Brain microvascular endothelial cell (primary cell): Measurements from ENCODE around the gene SFT2D3.

ENCODE experiments used
- DNase-seq: peaks from one replicate; pipeline ENCODE4 v3.0.0-alpha.2; 2020
- H3K27ac ChIP-seq: fragments of 250-450 bp; sonication (Bioruptor Pico); 2 replicates; pipeline ENCODE4 v1.5.1; 2020; ENCODE audit warnings: mild to moderate bottlenecking, moderate library complexity
- H3K27me3 ChIP-seq: fragments of 250-450 bp; sonication (Bioruptor Pico); replicated peaks from 2 replicates; pipeline ENCODE4 v1.5.1; 2020; ENCODE audit warnings: mild to moderate bottlenecking
- H3K36me3 ChIP-seq: fragments of 250-450 bp; sonication (Bioruptor Pico); replicated peaks from 2 replicates; pipeline ENCODE4 v1.5.1; 2020; ENCODE audit warnings: mild to moderate bottlenecking
- H3K4me3 ChIP-seq: 2 replicates; pipeline ENCODE4 v1.5.1; 2011; ENCODE audit warnings: low read depth, mild to moderate bottlenecking, control low read depth, low read length, moderate library complexity
- in situ Hi-C: cut with HindIII; loops from 2 replicates; pipeline ENCODE4 v1.10.0; 2017; ENCODE audit warnings: low sequenced_read_pairs, low pct_ligation_motif_present
- TF ChIP-seq, protein P1 (sequence below): IDR thresholded peaks from 2 replicates; pipeline ENCODE4 v1.5.1; 2011; ENCODE audit warnings: low read depth, mild to moderate bottlenecking, moderate library complexity, low read length, control low read depth, inconsistent platforms; ENCODE audit errors: missing control alignments

Gene SFT2D3

DNA sequence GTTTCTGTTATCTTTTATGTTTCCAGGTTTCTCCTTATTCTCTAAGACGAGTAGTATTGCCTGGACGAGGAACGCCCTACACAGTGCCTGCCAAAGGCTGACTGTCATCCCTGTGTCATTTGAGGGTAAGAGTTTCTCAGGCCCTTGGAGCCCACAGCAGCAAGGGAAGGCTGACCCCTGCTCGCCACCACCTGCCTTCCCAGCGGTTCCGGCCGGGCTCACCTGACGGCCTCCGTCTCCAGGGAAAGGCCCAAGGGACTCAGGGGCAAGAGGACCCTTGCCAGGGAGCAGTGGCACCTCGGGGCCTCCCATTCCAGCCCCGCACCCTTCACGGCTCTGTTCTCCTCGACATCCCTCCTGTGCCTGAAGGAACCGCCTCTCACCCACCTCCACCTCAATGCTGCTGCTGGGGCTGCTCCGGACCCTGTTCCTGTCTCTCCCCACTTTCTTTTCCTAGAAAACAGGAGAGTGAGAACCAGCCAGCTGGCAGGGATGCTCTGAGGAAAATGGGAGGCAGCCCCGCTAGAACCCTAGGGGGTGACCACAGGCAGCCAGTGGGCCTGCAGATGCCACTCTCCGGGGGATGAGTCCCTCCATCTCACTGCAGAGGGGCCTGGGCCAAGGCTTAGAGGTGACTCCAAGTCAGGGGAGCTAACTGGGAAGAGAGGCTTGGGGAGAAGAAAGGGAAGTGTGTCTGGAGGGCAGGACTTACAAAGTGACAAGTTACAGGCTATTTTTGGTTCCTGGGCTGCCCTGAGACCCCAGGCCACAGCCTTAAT, 27.8 kb upstream of the SFT2D3 start:
- Histone ChIP-seq H3K27me3 (no peaks in the 10 kb centered on the region), H3K27ac (no peak overlapping the region), H3K4me3 (no peak overlapping the region)

DNA sequence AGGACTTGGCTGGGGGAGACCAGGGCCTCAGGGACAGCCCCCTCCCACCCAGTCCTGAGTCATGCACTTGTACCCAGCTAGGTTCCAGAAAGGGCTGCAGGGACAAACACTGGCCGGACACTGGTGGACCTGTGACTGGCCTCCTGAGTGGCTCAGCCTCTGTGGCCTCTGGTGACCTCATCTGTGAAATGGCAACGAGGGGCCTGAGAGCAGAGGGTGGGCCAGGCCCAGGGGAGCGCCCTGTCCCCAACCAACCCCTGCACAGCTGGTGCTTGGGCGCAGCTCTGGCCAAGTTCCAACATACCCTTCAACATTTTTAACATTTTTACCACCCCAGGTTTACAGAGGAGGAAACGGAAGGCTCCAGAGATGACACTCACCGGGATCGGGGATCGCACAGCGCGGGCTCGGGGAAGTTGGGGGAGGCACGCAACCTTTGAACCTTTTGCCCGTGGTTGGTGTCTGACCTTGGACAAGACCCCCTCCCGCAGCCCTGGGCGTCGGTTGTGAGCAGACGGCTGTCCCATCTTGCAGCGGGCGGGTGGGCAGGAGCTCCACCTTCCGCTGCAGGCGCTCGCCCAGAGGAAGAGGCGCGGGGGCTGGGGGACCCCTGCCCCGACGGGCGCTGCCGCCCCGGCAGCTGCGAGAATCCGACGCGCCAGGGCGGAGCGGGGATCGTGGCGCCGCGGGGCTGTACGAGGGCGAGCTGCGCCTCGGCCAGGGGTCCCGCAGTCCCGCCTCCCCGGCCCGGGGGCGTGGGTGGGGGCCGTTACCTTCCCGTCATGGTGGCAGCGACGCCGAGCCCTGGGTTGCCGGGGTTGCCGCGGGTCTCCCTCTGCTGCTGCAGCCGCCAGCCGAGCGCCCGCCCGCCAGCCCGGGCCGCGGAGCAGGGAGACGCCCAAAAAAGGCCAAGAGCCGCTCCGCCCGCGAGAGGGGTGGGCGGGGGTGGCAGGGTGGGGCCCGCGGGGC, 26.8 kb upstream of the SFT2D3 start:
- TF ChIP-seq, protein P1, sequence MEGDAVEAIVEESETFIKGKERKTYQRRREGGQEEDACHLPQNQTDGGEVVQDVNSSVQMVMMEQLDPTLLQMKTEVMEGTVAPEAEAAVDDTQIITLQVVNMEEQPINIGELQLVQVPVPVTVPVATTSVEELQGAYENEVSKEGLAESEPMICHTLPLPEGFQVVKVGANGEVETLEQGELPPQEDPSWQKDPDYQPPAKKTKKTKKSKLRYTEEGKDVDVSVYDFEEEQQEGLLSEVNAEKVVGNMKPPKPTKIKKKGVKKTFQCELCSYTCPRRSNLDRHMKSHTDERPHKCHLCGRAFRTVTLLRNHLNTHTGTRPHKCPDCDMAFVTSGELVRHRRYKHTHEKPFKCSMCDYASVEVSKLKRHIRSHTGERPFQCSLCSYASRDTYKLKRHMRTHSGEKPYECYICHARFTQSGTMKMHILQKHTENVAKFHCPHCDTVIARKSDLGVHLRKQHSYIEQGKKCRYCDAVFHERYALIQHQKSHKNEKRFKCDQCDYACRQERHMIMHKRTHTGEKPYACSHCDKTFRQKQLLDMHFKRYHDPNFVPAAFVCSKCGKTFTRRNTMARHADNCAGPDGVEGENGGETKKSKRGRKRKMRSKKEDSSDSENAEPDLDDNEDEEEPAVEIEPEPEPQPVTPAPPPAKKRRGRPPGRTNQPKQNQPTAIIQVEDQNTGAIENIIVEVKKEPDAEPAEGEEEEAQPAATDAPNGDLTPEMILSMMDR = no peak
- no peak overlapping the region for H3K27ac ChIP-seq
- no peaks in the 10 kb centered on the region for H3K36me3 ChIP-seq
- no peak for DNase-seq
- H3K27me3 ChIP-seq = no peaks in the 10 kb centered on the region
- in situ Hi-C loops = no loop called here
- H3K4me3 ChIP-seq = peak overlapping the region; percentile 42

More for the DNA sequence above, 27.8 kb upstream of the SFT2D3 start:
- TF ChIP-seq, protein P1 = no peak
- no peak for DNase-seq
- H3K36me3 ChIP-seq = no peaks in the 10 kb centered on the region
- in situ Hi-C loops = no loop called here

DNA sequence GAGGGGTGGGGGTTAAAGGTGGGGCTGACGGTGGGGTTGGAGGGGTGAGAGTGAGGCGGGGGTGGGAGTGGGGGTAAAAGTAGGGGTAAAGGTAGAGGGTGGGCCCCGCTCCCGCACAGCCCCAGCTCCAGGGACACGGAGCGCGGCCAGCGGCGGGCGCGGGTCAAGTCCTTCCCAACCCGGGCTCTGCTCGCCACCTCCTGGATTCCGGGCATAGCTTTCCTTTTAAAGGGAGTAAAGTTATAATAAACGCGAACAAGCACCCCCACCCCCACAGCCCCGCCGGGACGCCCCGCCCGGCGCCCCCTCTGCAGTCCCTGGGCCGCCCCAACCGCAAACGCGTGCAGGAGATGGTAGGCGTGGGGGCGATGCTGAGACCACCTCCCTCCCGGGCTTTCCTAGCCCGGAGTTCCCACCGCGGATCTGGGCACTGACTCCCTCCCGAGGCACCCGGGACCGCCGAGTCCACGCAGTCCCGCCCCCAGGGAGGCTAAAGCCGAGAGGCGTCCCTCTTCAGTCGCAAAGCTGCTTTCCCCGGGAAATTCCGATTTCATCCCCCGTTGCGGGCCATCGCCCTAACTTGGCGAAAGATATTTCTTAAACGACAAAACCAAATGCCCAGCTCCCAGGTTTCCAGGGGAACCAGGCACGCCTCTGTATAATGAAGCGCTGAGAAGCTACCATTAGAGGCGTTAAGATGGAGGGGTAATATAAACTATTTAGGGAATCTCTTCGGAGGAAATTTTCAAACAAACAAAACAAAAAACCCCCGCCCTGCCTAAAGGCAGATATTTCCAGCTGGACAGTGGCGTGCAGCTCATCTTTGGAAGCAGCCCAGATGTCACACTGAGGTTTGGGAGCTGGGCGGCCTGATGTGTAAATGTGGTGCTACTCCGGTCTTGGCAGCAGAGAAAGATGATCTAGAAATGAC, 25.7 kb upstream of the SFT2D3 start, which contains the start of gene LIMS2:
Gene LIMS2 (minus strand): TSS at position 200 of the 931 bp plus-strand sequence. CDS start 506 bp downstream, outside the sequence.
- in situ Hi-C loops = no loop called here
- no peaks in the 10 kb centered on the region for H3K27me3 ChIP-seq
- TF ChIP-seq, protein P1 = no peak
- H3K36me3 ChIP-seq = no peaks in the 10 kb centered on the region
- H3K4me3 ChIP-seq = peak within 1 kb of the TSS; percentile 52
- no peak within 1 kb of the TSS for H3K27ac ChIP-seq
- no peak for DNase-seq

DNA sequence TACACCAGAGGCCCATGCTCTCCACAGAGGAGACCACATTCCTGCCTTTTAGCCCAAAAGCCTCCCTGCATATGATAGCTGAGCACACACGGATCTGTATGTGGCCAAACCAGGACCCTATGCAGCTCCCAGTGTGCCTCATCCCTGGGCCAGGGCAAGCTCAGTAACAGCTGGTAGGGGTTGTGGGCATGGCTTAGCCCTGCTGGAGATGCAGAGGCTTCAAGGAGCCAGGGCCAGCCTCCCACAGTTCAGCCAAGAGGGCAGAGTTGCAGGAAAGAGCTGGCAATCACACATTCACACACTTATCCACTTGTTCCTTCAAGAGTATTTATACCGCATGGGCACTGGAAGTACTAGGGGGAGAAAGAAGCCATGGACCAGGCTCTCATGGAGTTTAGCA, 24.4 kb upstream of the SFT2D3 start:
- no peaks in the 10 kb centered on the region for H3K27me3 ChIP-seq
- H3K27ac ChIP-seq = no peak overlapping the region
- H3K36me3 ChIP-seq = no peaks in the 10 kb centered on the region
- no peak for DNase-seq
- in situ Hi-C loops = no loop called here
- TF ChIP-seq, protein P1 = no peak
- H3K4me3 ChIP-seq = no peak overlapping the region

DNA sequence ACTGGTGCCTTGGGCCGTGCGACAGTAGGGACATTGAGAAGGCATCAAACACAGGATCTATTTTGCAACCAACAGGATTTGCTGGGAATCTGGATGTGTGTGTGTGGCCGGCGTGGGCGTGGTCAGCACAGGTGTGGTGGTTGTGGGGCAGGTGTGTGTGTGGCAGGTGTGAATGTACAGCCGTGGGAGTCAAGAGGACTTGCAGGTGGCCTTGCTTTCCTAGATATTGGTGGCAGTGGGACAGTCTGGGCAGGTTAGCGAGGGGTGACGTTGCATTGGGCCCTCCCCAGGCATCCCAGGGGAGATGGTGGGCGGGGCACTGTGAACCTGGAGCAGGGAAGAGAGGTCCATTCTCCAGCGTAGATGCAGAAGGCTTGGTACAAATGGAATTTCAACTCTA, 22.8 kb upstream of the SFT2D3 start:
- Histone ChIP-seq H3K27me3 (no peaks in the 10 kb centered on the region), H3K27ac (no peak overlapping the region), H3K4me3 (no peak overlapping the region), H3K36me3 (no peaks in the 10 kb centered on the region)
- in situ Hi-C loops = no loop called here
- TF ChIP-seq, protein P1 = no peak
- no peak for DNase-seq
